ENCODE data around the gene B9D1.

The B9D1 gene

GRCh38 chr17:19303367-19303776 is 59.2 kb downstream of the B9D1 start:
- no peak for DNase-seq (ENCODE audit: low spot score)

GRCh38 chr17:19302791-19303331 is 59.7 kb downstream of the B9D1 start:
- no peak for DNase-seq (ENCODE audit: low spot score)

- DNase-seq (ENCODE audit: low spot score): no peak
These were observed 60.5 kb downstream of the B9D1 start for GRCh38 chr17:19301973-19302372.

- no peak for DNase-seq (ENCODE audit: low spot score)
These were observed 61.1 kb downstream of the B9D1 start for GRCh38 chr17:19301274-19301951.

GRCh38 chr17:19299866-19300265 is 62.7 kb downstream of the B9D1 start:
- no peak for DNase-seq (ENCODE audit: low spot score)

GRCh38 chr17:19299214-19299747 is 63.2 kb downstream of the B9D1 start:
- no peak for DNase-seq (ENCODE audit: low spot score)

- no peak for DNase-seq (ENCODE audit: low spot score)
These were observed 63.8 kb downstream of the B9D1 start for GRCh38 chr17:19298569-19299213.

- DNase-seq (ENCODE audit: low spot score): no peak
These were observed 65.4 kb downstream of the B9D1 start for GRCh38 chr17:19296786-19297778.

GRCh38 chr17:19295473-19296135 is 66.9 kb downstream of the B9D1 start:
- DNase-seq (ENCODE audit: low spot score): no peak

GRCh38 chr17:19294443-19294842 is 68.1 kb downstream of the B9D1 start:
- DNase-seq (ENCODE audit: low spot score): no peak

All from HuH-7.5 (cell line).